Measurements from ENCODE around the gene CTBP1. TPM values are rescaled to one million over a fixed set of nuclear protein-coding genes. Genes with fewer than 3 reads are reported as not detected.

CTBP1 gene
- total and polyA plus RNA-seq, 7 donors, result 67.9 to 162 (median 113) TPM

- intact Hi-C loops (cut with DNase I), result no loop called here
- H3K9me3 ChIP-seq, result no peaks in the 10 kb centered on the region
- H3K27me3 ChIP-seq, result peaks cover 23 to 33% (median 28%) of the 10 kb centered on the region in 3 donors
- DNase-seq, result peak; percentile 79
- H3K36me3 ChIP-seq, result no peaks in the 10 kb centered on the region
- TF ChIP-seq CTCF (IDR thresholded peaks at IDR 0.05), result no peak
- TF ChIP-seq POLR2A (IDR thresholded peaks at IDR 0.05), result no peak
- peak in 2 of 4 donors; percentile 21 to 41 for TF ChIP-seq POLR2AphosphoS5 (IDR thresholded peaks at IDR 0.05)
- peak within 1 kb of the TSS; percentile 61 to 79 (median 70) for H3K27ac ChIP-seq
- H3K4me1 ChIP-seq, result peaks cover 2 to 66% (median 43%) of the 10 kb centered on the region in 4 donors
- peak within 1 kb of the TSS; percentile 32 to 53 (median 42) for H3K4me3 ChIP-seq
- 3 to 6% methylated on average over 54 of the region's 54 CpGs for WGBS, 2 donors
Observed at GRCh38 chr4:1172228-1172851, 76.6 kb downstream of the CTBP1 start, which contains the start of gene SPON2. SPON2 (minus strand) TSS chr4:1172583.

- H3K4me3 ChIP-seq, result peak overlapping the region; percentile 32 to 53 (median 42)
- intact Hi-C loops (cut with DNase I), result no loop called here
- peaks cover 23 to 33% (median 28%) of the 10 kb centered on the region in 3 donors for H3K27me3 ChIP-seq
- WGBS, 2 donors, result 4 to 5% methylated on average over 88 of the region's 88 CpGs
- peak overlapping the region; percentile 61 to 79 (median 70) for H3K27ac ChIP-seq
- no peak for TF ChIP-seq CTCF (IDR thresholded peaks at IDR 0.05)
- TF ChIP-seq POLR2AphosphoS5 (IDR thresholded peaks at IDR 0.05), result peak in 1 of 4 donors; percentile 16
- H3K9me3 ChIP-seq, result no peaks in the 10 kb centered on the region
- peak; percentile 71 for DNase-seq
- H3K4me1 ChIP-seq, result peaks cover 2 to 66% (median 43%) of the 10 kb centered on the region in 4 donors
- H3K36me3 ChIP-seq, result no peaks in the 10 kb centered on the region
Observed at GRCh38 chr4:1171311-1172227, 77.4 kb downstream of the CTBP1 start.

- H3K4me1 ChIP-seq, result peaks cover 2 to 66% (median 43%) of the 10 kb centered on the region in 4 donors
- H3K9me3 ChIP-seq, result no peaks in the 10 kb centered on the region
- peak; percentile 68 for DNase-seq
- H3K27me3 ChIP-seq, result peaks cover 23 to 33% (median 28%) of the 10 kb centered on the region in 3 donors
- 19% methylated on average over 42 of the region's 42 CpGs for WGBS, 2 donors
- H3K27ac ChIP-seq, result peak overlapping the region in 3 of 4 donors; percentile 66 to 79 (median 75)
- TF ChIP-seq POLR2A (IDR thresholded peaks at IDR 0.05), result no peak
- TF ChIP-seq EP300 (IDR thresholded peaks at IDR 0.05), result no peak
- TF ChIP-seq POLR2AphosphoS5 (IDR thresholded peaks at IDR 0.05), result no peak
- TF ChIP-seq CTCF (IDR thresholded peaks at IDR 0.05), result no peak
- H3K4me3 ChIP-seq, result peak overlapping the region; percentile 32 to 53 (median 42)
- H3K36me3 ChIP-seq, result no peaks in the 10 kb centered on the region
- intact Hi-C loops (cut with DNase I), result no loop called here
Observed at GRCh38 chr4:1170976-1171310, 78.0 kb downstream of the CTBP1 start.

DNA sequence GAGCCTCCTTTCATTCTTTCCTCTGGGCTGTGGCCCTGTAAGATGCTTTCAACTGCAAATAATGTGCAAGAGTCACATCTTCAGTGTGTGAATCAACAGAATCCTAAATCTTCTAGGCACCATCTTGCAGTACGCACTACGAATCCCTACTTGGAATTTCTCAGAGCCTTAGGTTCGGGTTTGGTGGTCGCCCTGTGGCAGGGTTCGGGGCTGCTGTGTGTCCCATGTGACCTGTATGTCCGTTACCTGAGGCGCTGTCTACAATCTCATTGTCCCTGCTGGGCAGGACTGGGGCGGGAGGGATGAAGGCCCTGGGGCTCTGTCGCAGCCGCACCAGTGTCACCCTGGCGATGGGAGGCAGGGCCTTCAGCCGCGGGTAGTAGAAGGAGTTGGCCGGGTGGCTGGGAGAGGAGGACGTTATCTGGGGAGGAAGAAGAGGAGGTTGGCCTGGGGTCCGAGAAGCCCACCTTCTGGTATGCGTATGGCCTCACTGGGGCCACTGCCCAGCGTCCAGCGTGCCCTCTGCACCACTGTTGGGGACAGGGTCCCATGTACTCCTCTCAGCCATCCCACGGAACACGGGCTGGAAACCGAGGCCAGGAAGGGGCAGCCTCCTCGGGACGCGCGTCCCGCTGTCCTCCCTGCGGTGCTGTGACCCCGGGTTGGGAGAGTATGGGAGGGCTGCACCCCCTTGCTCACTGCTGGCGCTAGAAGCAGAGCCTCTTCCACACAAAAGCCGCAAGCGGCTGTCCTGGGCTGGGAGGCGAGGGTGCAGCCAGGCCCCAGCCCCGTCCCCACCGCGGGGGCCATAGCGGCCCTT, 78.6 kb downstream of the CTBP1 start:
- H3K27ac ChIP-seq, result peak overlapping the region in 2 of 4 donors; percentile 66 to 71
- peak overlapping the region in 3 of 4 donors; percentile 32 to 53 (median 50) for H3K4me3 ChIP-seq
- peak; percentile 63 for DNase-seq
- TF ChIP-seq POLR2A (IDR thresholded peaks at IDR 0.05), result no peak
- TF ChIP-seq EP300 (IDR thresholded peaks at IDR 0.05), result no peak
- TF ChIP-seq CTCF (IDR thresholded peaks at IDR 0.05), result no peak
- no peak for TF ChIP-seq POLR2AphosphoS5 (IDR thresholded peaks at IDR 0.05)
- WGBS, 2 donors, result 73 to 78% methylated on average over 37 of the region's 37 CpGs
- intact Hi-C loops (cut with DNase I), result no loop called here
- peaks cover 23 to 33% (median 28%) of the 10 kb centered on the region in 3 donors for H3K27me3 ChIP-seq
- H3K4me1 ChIP-seq, result peaks cover 2 to 66% (median 43%) of the 10 kb centered on the region in 4 donors
- no peaks in the 10 kb centered on the region for H3K36me3 ChIP-seq
- H3K9me3 ChIP-seq, result no peaks in the 10 kb centered on the region
